ENCODE measurements around the gene CD7.

GRCh38 chr17:82300707-82301270, 16.6 kb downstream of the CD7 start:
- TF ChIP-seq POLR2AphosphoS5 (IDR thresholded peaks at IDR 0.05; ENCODE audit: low read depth, low read length): no peak
- no peak for TF ChIP-seq POLR2A (IDR thresholded peaks at IDR 0.05; ENCODE audit: low read depth, low read length)
- TF ChIP-seq TAF1 (IDR thresholded peaks at IDR 0.05; ENCODE audit: borderline replicate concordance, low read depth, low read length): no peak

All from GM12892 (cell line).